OCI-LY7 (cell line): ENCODE measurements around the gene SPC24. TPM values are rescaled to one million over a fixed set of nuclear protein-coding genes. Genes with fewer than 3 reads are reported as not detected.
A peak's percentile ranks its signal among the peaks of the same experiment; 100 is the strongest.
"Not testable (repeated sequence)": the region's sequence is repeated elsewhere in the genome, so short reads cannot be mapped to it uniquely, and the experiment has no call there.

Experiments used
- BruUV-seq: library from RNA; stranded (reverse); fragments of 400-500 nt; replicated peaks from 2 replicates; lab custom pipeline; 2021; lab: Mats Ljungman, UMichigan
- CTCF ChIA-PET: fragments of 300-600 bp; sonication (Branson Sonifier 250); formaldehyde crosslinking; loops from one replicate; lab custom pipeline; 2022; ENCODE audit warnings: antibody characterized with exemption; ENCODE audit not compliant: unreplicated experiment; lab: Charles Lee
- POLR2A ChIA-PET: fragments of 300-600 bp; sonication (Branson Sonifier 250); formaldehyde crosslinking; loops from one replicate; lab custom pipeline; 2022; ENCODE audit warnings: antibody characterized with exemption; lab: Charles Lee
- DNase-seq: peaks from one replicate; pipeline ENCODE4 v3.0.0-alpha.2; 2015; ENCODE audit warnings: low spot score
- H2AFZ ChIP-seq: fragments of 200-600 bp; sonication (generic), shearing (Covaris generic); 2 replicates; pipeline ENCODE4 v1.6.1; 2014; ENCODE audit warnings: mild to moderate bottlenecking, antibody characterized with exemption, low read length, moderate library complexity
- H3K27ac ChIP-seq: fragments of 200-600 bp; sonication (generic); 2 replicates; pipeline ENCODE4 v1.5.1; 2014; ENCODE audit warnings: mixed run types, low read depth, mild to moderate bottlenecking, moderate library complexity, low read length, inconsistent platforms; ENCODE audit not compliant: poor library complexity, severe bottlenecking
- H3K36me3 ChIP-seq: fragments of 200-600 bp; sonication (generic); 2 replicates; pipeline ENCODE4 v1.6.1; 2014; ENCODE audit warnings: mild to moderate bottlenecking, antibody characterized with exemption, low read length, moderate library complexity, mixed read lengths; ENCODE audit not compliant: insufficient read depth
- H3K4me1 ChIP-seq: fragments of 200-600 bp; sonication (generic); 2 replicates; pipeline ENCODE4 v1.5.1; 2014; ENCODE audit warnings: mild to moderate bottlenecking, low read length; ENCODE audit not compliant: insufficient read depth, poor library complexity, severe bottlenecking
- H3K4me2 ChIP-seq: fragments of 200-600 bp; sonication (generic); 2 replicates; pipeline ENCODE4 v1.6.1; 2014; ENCODE audit warnings: mild to moderate bottlenecking, low read length
- H3K4me3 ChIP-seq: fragments of 200-600 bp; sonication (generic); 2 replicates; pipeline ENCODE4 v1.5.1; 2014; ENCODE audit warnings: mild to moderate bottlenecking, low read depth, low read length; ENCODE audit not compliant: poor library complexity, severe bottlenecking
- H3K79me2 ChIP-seq: fragments of 200-600 bp; sonication (generic); 2 replicates; pipeline ENCODE4 v1.6.1; 2016; ENCODE audit warnings: low read depth, mild to moderate bottlenecking, low read length, moderate library complexity, mixed read lengths; ENCODE audit not compliant: insufficient read depth
- H3K9me2 ChIP-seq: fragments of 200-600 bp; sonication (generic); 2 replicates; pipeline ENCODE4 v1.6.1; 2016; ENCODE audit warnings: mild to moderate bottlenecking, low read length, mixed read lengths; ENCODE audit not compliant: insufficient read depth
- H3K9me3 ChIP-seq: fragments of 200-600 bp; sonication (generic); 2 replicates; pipeline ENCODE4 v1.6.1; 2014; ENCODE audit warnings: mild to moderate bottlenecking, mixed run types, low read length, mixed read lengths
- H4K20me1 ChIP-seq: fragments of 200-600 bp; sonication (generic); 2 replicates; pipeline ENCODE4 v1.6.1; 2014; ENCODE audit warnings: mild to moderate bottlenecking, antibody characterized with exemption, low read length, moderate library complexity, mixed read lengths; ENCODE audit not compliant: insufficient read depth
- EZH2phosphoT487 ChIP-seq: fragments of 200-600 bp; sonication (generic); IDR thresholded peaks from 2 replicates; pipeline ENCODE4 v1.6.1; 2018; ENCODE audit warnings: low read depth, borderline replicate concordance, mild to moderate bottlenecking, mixed run types, antibody characterized with exemption, low read length, moderate library complexity, mixed read lengths
- intact Hi-C: fragments of 100-400 bp; cut with micrococcal nuclease; formaldehyde crosslinking; loops from one replicate; pipeline ENCODE4 v1.10.0; 2022; ENCODE audit not compliant: unreplicated experiment
- total RNA-seq, 2 experiments: library from RNA; depleted of rRNA in 1 of 2; stranded (reverse); fragments of >200 nt in 1 of 2; shearing (Covaris generic) in 1 of 2; gene quantifications; 2 replicates each; pipeline ENCODE4 v1.2.3, GENCODE V29; 2014 to 2022
- TF ChIP-seq, protein P1 (sequence below): fragments of 200-600 bp; sonication (generic); conservative IDR thresholded peaks from 2 replicates; pipeline ENCODE4 v1.5.1; 2014; ENCODE audit warnings: mild to moderate bottlenecking, antibody characterized with exemption, low read length, moderate library complexity, mixed read lengths

SPC24 gene
- total RNA-seq, 2 experiments from 2014 or later = 133 to 184 TPM

DNA sequence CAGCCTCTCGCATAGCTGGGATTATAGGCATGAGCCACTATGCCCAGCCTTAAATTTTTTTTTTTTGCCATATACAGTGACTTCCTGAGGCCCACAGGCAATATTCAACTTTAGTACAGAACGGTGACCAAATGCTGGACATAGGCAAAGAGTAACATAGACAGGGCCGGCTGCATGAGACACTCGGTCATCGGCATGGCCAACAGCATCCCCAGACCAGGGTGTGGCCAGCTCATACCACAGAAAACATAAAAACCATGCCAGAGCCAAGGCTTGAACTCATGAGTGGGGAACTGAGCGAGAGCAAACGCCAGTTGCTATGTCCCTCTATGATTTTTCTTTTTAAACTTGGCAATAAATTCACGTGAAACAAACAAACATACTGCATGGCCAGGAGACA is 24.8 kb upstream of the SPC24 start:
- BruUV-seq = TSS peak; percentile 34

DNA sequence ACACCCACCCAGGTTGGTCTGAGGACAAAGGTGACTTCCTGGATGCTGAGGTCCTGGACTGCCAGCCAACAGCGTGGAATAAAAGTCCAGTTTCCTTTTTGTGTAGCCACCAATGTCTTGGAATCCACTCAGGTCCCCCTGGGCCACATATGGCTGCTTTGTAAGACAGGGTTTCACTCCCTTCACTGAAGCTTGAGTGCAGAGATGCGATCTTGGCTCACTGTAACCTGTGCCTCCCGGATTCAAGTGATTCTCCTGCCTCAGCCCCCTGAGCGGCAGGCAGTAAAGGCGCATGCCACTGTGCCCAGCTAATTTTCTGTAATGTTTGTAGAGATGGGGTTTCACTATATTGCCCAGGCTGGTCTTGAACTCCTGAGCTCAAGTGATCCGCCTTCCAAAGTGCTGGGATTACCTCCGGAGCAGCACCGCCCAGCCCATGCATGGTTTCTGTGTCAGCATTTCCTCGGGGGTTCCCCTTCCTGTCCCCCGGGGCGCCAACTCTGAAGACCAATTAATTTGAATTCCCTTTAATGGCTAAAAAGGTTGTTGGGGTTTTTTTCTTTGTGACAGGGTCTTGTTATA is 24.2 kb upstream of the SPC24 start:
- DNase-seq = peak; percentile 54
- Histone ChIP-seq H3K27ac (peak overlapping the region; percentile 50), H3K9me3 (no peaks in the 10 kb centered on the region; the same call in 1 of the 2 replicates), H3K4me2 (peak overlapping the region; percentile 51), H3K4me1 (peaks cover 28% of the 10 kb centered on the region), H3K79me2 (peaks cover 25% of the 10 kb centered on the region; the same call in 1 of the 2 replicates), H2AFZ (no peak overlapping the region), H3K4me3 (peak overlapping the region; percentile 46), H3K9me2 (no peaks in the 10 kb centered on the region), H4K20me1 (no peaks in the 10 kb centered on the region), H3K36me3 (peaks cover 72% of the 10 kb centered on the region)
- BruUV-seq = no TSS peak
- CTCF ChIA-PET = no interaction called here
- intact Hi-C loops = no loop called here
- no peak for TF ChIP-seq EZH2phosphoT487
- TF ChIP-seq, protein P1, sequence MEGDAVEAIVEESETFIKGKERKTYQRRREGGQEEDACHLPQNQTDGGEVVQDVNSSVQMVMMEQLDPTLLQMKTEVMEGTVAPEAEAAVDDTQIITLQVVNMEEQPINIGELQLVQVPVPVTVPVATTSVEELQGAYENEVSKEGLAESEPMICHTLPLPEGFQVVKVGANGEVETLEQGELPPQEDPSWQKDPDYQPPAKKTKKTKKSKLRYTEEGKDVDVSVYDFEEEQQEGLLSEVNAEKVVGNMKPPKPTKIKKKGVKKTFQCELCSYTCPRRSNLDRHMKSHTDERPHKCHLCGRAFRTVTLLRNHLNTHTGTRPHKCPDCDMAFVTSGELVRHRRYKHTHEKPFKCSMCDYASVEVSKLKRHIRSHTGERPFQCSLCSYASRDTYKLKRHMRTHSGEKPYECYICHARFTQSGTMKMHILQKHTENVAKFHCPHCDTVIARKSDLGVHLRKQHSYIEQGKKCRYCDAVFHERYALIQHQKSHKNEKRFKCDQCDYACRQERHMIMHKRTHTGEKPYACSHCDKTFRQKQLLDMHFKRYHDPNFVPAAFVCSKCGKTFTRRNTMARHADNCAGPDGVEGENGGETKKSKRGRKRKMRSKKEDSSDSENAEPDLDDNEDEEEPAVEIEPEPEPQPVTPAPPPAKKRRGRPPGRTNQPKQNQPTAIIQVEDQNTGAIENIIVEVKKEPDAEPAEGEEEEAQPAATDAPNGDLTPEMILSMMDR = no peak
- POLR2A ChIA-PET = interaction anchor here (1.5 kb wide), 1 partner anchor 10 kb away, joined by 5 read pairs; no protein-coding TSS in a partner anchor

More for the DNA sequence above, 24.8 kb upstream of the SPC24 start:
- no peak for DNase-seq
- H2AFZ ChIP-seq = no peak overlapping the region
- H3K4me3 ChIP-seq = peak overlapping the region; percentile 46
- H3K9me3 ChIP-seq = no peaks in the 10 kb centered on the region; the same call in 1 of the 2 replicates
- no peak for TF ChIP-seq EZH2phosphoT487
- TF ChIP-seq, protein P1 = no peak
- POLR2A ChIA-PET = interaction anchor here (1.5 kb wide), 1 partner anchor 10 kb away, joined by 5 read pairs; no protein-coding TSS in a partner anchor
- no peaks in the 10 kb centered on the region for H4K20me1 ChIP-seq
- peak overlapping the region; percentile 51 for H3K4me2 ChIP-seq
- peaks cover 74% of the 10 kb centered on the region for H3K36me3 ChIP-seq
- H3K27ac ChIP-seq = peak overlapping the region; percentile 50
- peaks cover 33% of the 10 kb centered on the region for H3K4me1 ChIP-seq
- CTCF ChIA-PET = no interaction called here
- intact Hi-C loops = no loop called here
- H3K9me2 ChIP-seq = no peaks in the 10 kb centered on the region
- H3K79me2 ChIP-seq = peaks cover 25% of the 10 kb centered on the region; the same call in 1 of the 2 replicates

DNA sequence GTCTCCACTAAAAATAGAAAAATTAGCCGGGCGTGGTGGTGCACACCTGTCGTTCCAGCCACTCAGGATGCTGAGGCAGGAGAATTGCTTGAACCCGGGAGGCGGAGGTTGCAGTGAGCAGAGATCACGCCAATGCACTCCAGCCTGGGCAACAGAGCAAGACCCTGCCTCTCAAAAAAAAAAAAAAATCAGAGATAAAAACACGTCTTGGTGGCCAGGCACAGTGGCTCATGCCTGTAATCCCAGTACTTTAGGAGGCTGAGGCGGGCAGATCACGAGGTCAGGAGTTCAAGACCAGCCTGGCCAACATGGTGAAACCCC is 23.5 kb upstream of the SPC24 start:
- Histone ChIP-seq H3K79me2 (peaks cover 25% of the 10 kb centered on the region; the same call in 1 of the 2 replicates), H3K36me3 (peaks cover 76% of the 10 kb centered on the region), H3K4me2 (peak overlapping the region; percentile 51; the same call in 1 of the 2 replicates), H3K4me1 (peaks cover 28% of the 10 kb centered on the region), H3K27ac (peak overlapping the region; percentile 50)
- CTCF ChIA-PET, H3K9me2 ChIP-seq, DNase-seq, H2AFZ ChIP-seq, H3K4me3 ChIP-seq, H4K20me1 ChIP-seq, H3K9me3 ChIP-seq, BruUV-seq, intact Hi-C loops: not testable (repeated sequence)
- POLR2A ChIA-PET = interaction anchor here (0.6 kb wide), 1 partner anchor 561 kb away, joined by 3 read pairs; no protein-coding TSS in a partner anchor
